HCT116 (cell line): ENCODE results near the gene ZNF79.

Source experiments
- CEBPB ChIP-seq: IDR thresholded peaks from 2 replicates; pipeline ENCODE4 v1.6.1; 2012; ENCODE audit warnings: low read depth
- CTCF ChIP-seq, 3 experiments: fragments of 200-600 bp in 1 of 3; sonication (generic) in 1 of 3; IDR thresholded peaks in 2 of 3; conservative IDR thresholded peaks in 1 of 3; 2 replicates each; pipeline ENCODE4 v1.5.1; 2012 to 2017; ENCODE audit warnings: low read depth in 2 of 3, low read length in 2 of 3, antibody characterized with exemption in 1 of 3, borderline replicate concordance in 1 of 3, control low read depth in 1 of 3, mild to moderate bottlenecking in 1 of 3, mixed read lengths in 1 of 3, mixed run types in 1 of 3, moderate library complexity in 1 of 3; ENCODE audit not compliant: insufficient read depth in 1 of 3
- EZH2 ChIP-seq: fragments of 200-600 bp; sonication (generic); IDR thresholded peaks from 2 replicates; pipeline ENCODE4 v1.6.1; 2017; ENCODE audit warnings: antibody characterized with exemption, mixed run types
- EZH2phosphoT487 ChIP-seq: fragments of 200-600 bp; IDR thresholded peaks from 2 replicates; pipeline ENCODE4 v1.6.1; 2018; ENCODE audit warnings: antibody characterized with exemption, borderline replicate concordance
- JUND ChIP-seq: IDR thresholded peaks from 2 replicates; pipeline ENCODE4 v1.6.1; 2012
- RAD21 ChIP-seq: IDR thresholded peaks from 2 replicates; pipeline ENCODE4 v1.6.1; 2012; ENCODE audit warnings: low read depth, mild to moderate bottlenecking

- TF ChIP-seq JUND (no peak), CTCF (IDR thresholded peaks at IDR 0.05 in 2 of 3, conservative IDR thresholded peaks at IDR 0.05 in 1 of 3; ENCODE audit: borderline replicate concordance in 1 of 3, insufficient read depth in 1 of 3, low read depth in 2 of 3, low read length in 2 of 3) (no peak), RAD21 (no peak), EZH2phosphoT487 (no peak), CEBPB (no peak), EZH2 (no peak)
Observed at GRCh38 chr9:127479507-127480081, 55.4 kb downstream of the ZNF79 start.
